BE2C (cell line): ENCODE measurements around the gene RBM45.
A peak's percentile ranks its signal among the peaks of the same experiment; 100 is the strongest.

Experiments
- DNase-seq: peaks from one replicate; pipeline ENCODE4 v3.0.0-alpha.2; 2020
- H3K27me3 ChIP-seq: fragments of 250-450 bp; sonication (Bioruptor Pico); 2 replicates; pipeline ENCODE4 v1.5.1; 2020; ENCODE audit warnings: mild to moderate bottlenecking
- H3K36me3 ChIP-seq: fragments of 250-450 bp; sonication (Bioruptor Pico); 2 replicates; pipeline ENCODE4 v1.5.1; 2020; ENCODE audit warnings: mild to moderate bottlenecking
- H3K4me1 ChIP-seq: fragments of 250-450 bp; sonication (Bioruptor Pico); 2 replicates; pipeline ENCODE4 v1.5.1; 2020
- H3K4me3 ChIP-seq: 2 replicates; pipeline ENCODE4 v1.5.1; 2011; ENCODE audit warnings: low read depth, low read length
- H3K9me3 ChIP-seq: fragments of 250-450 bp; sonication (Bioruptor Pico); 2 replicates; pipeline ENCODE4 v1.5.1; 2020
- CTCF ChIP-seq: IDR thresholded peaks from 2 replicates; pipeline ENCODE4 v1.5.1; 2012; ENCODE audit warnings: mild to moderate bottlenecking, low read depth, low read length

Gene RBM45

GRCh38 chr2:178070824-178071223 lies 41.4 kb upstream of the RBM45 start:
- no peak for TF ChIP-seq CTCF
- Histone ChIP-seq H3K27me3 (no peaks in the 10 kb centered on the region), H3K36me3 (no peaks in the 10 kb centered on the region), H3K9me3 (no peaks in the 10 kb centered on the region), H3K4me3 (peak overlapping the region; percentile 37), H3K4me1 (peaks cover 16% of the 10 kb centered on the region)
- DNase-seq, result no peak

- TF ChIP-seq CTCF, result no peak
- DNase-seq, result no peak
- H3K4me1 ChIP-seq, result peaks cover 8% of the 10 kb centered on the region
- H3K4me3 ChIP-seq, result peak overlapping the region; percentile 69
- no peaks in the 10 kb centered on the region for H3K27me3 ChIP-seq
- H3K9me3 ChIP-seq, result no peaks in the 10 kb centered on the region
- no peaks in the 10 kb centered on the region for H3K36me3 ChIP-seq
These were observed 40.2 kb upstream of the RBM45 start for GRCh38 chr2:178072000-178072382.

GRCh38 chr2:178072383-178073301 lies 39.6 kb upstream of the RBM45 start, which contains the start of gene PDE11A:
Gene PDE11A, minus strand, starts transcription at chr2:178072777. Its CDS starts 340 bp downstream, at chr2:178072437.
- no peaks in the 10 kb centered on the region for H3K27me3 ChIP-seq
- TF ChIP-seq CTCF, result no peak
- peak; percentile 87 for DNase-seq
- no peaks in the 10 kb centered on the region for H3K9me3 ChIP-seq
- peak within 1 kb of the TSS; percentile 69 for H3K4me3 ChIP-seq
- H3K4me1 ChIP-seq, result peaks cover 8% of the 10 kb centered on the region
- no peaks in the 10 kb centered on the region for H3K36me3 ChIP-seq

GRCh38 chr2:178074123-178075005 lies 37.9 kb upstream of the RBM45 start:
- no peaks in the 10 kb centered on the region for H3K36me3 ChIP-seq
- no peaks in the 10 kb centered on the region for H3K9me3 ChIP-seq
- peak overlapping the region; percentile 69; the same call in 1 of the 2 replicates for H3K4me3 ChIP-seq
- DNase-seq, result no peak
- TF ChIP-seq CTCF, result no peak
- H3K4me1 ChIP-seq, result peaks cover 8% of the 10 kb centered on the region
- H3K27me3 ChIP-seq, result no peaks in the 10 kb centered on the region

GRCh38 chr2:178075006-178075326 lies 37.3 kb upstream of the RBM45 start:
- DNase-seq, result no peak
- H3K4me3 ChIP-seq, result no peak overlapping the region; the same call in 1 of the 2 replicates
- H3K9me3 ChIP-seq, result no peaks in the 10 kb centered on the region
- no peaks in the 10 kb centered on the region for H3K36me3 ChIP-seq
- no peak for TF ChIP-seq CTCF
- peaks cover 8% of the 10 kb centered on the region for H3K4me1 ChIP-seq
- H3K27me3 ChIP-seq, result no peaks in the 10 kb centered on the region
